Stimulated activated CD8-positive, alpha-beta memory T cell treated with anti-CD3 and anti-CD28 coated beads, Interleukin-12 subunit alpha, Interleukin-12 subunit beta, amount 100 ng/mL, for 1 hour (primary cell): ENCODE data around the gene FBXO31.

Experiments used
- DNase-seq: peaks from one replicate; pipeline ENCODE4 v3.0.0-alpha.2; 2020; ENCODE audit warnings: low read depth

FBXO31 gene

GRCh38 chr16:87327798-87328495, 55.6 kb downstream of the FBXO31 start:
- DNase-seq = no peak

GRCh38 chr16:87326151-87326571, 57.4 kb downstream of the FBXO31 start:
- no peak for DNase-seq

- DNase-seq = no peak
Measured at GRCh38 chr16:87325423-87325858, 58.1 kb downstream of the FBXO31 start.

GRCh38 chr16:87324411-87325275, 58.9 kb downstream of the FBXO31 start:
- peak; percentile 26 for DNase-seq

GRCh38 chr16:87323727-87324410, 59.7 kb downstream of the FBXO31 start:
- DNase-seq = no peak

- no peak for DNase-seq
Measured at GRCh38 chr16:87322833-87323726, 60.5 kb downstream of the FBXO31 start.

- no peak for DNase-seq
Measured at GRCh38 chr16:87322360-87322759, 61.2 kb downstream of the FBXO31 start.

GRCh38 chr16:87321336-87322107, 62.1 kb downstream of the FBXO31 start:
- DNase-seq = no peak

GRCh38 chr16:87320510-87321227, 62.9 kb downstream of the FBXO31 start:
- no peak for DNase-seq

- no peak for DNase-seq
Measured at GRCh38 chr16:87319997-87320491, 63.5 kb downstream of the FBXO31 start.

GRCh38 chr16:87319011-87319410, 64.6 kb downstream of the FBXO31 start:
- no peak for DNase-seq

- peak; percentile 6 for DNase-seq
Measured at GRCh38 chr16:87317750-87318644, 65.6 kb downstream of the FBXO31 start.

GRCh38 chr16:87316923-87317749, 66.4 kb downstream of the FBXO31 start, which contains the start of gene C16orf95:
Gene C16orf95 (minus strand): TSS chr16:87317392. CDS start chr16:87317242, 150 bp downstream.
- peak; percentile 97 for DNase-seq

GRCh38 chr16:87316450-87316922, 67.1 kb downstream of the FBXO31 start:
- DNase-seq = no peak

- DNase-seq = no peak
Measured at GRCh38 chr16:87314990-87315420, 68.6 kb downstream of the FBXO31 start.

- no peak for DNase-seq
Measured at GRCh38 chr16:87312008-87312407, 71.6 kb downstream of the FBXO31 start.

GRCh38 chr16:87311387-87311786, 72.2 kb downstream of the FBXO31 start:
- DNase-seq = no peak

- DNase-seq = no peak
Measured at GRCh38 chr16:87310610-87311009, 73.0 kb downstream of the FBXO31 start.
